NCI-H2227 treated with DMSO at 0.1 percent for 48 hours (cell line): ENCODE results near the gene GYPE.
"Not testable (repeated sequence)": the region's sequence is repeated elsewhere in the genome, so short reads cannot be mapped to it uniquely, and the experiment has no call there.

Experiments used
- DNase-seq: peaks from one replicate; lab custom pipeline; 2025; lab: John Stamatoyannopoulos, UW

GYPE gene

GRCh38 chr4:143870523-143871268 lies 34.7 kb downstream of the GYPE start:
- DNase-seq, result not testable (repeated sequence)

- not testable (repeated sequence) for DNase-seq
Measured at GRCh38 chr4:143869925-143870324, 35.4 kb downstream of the GYPE start.

GRCh38 chr4:143862716-143863115 lies 42.6 kb downstream of the GYPE start:
- DNase-seq, result not testable (repeated sequence)

- no peak for DNase-seq
Measured at GRCh38 chr4:143858456-143858855, 46.9 kb downstream of the GYPE start.

- not testable (repeated sequence) for DNase-seq
Measured at GRCh38 chr4:143857391-143858336, 47.7 kb downstream of the GYPE start.

GRCh38 chr4:143856017-143856557 lies 49.3 kb downstream of the GYPE start:
- not testable (repeated sequence) for DNase-seq

GRCh38 chr4:143854645-143855044 lies 50.7 kb downstream of the GYPE start:
- not testable (repeated sequence) for DNase-seq

GRCh38 chr4:143849296-143849695 lies 56.1 kb downstream of the GYPE start:
- not testable (repeated sequence) for DNase-seq

GRCh38 chr4:143843506-143843832 lies 61.9 kb downstream of the GYPE start:
- DNase-seq, result not testable (repeated sequence)

GRCh38 chr4:143842624-143843505 lies 62.5 kb downstream of the GYPE start:
- not testable (repeated sequence) for DNase-seq

GRCh38 chr4:143839413-143839812 lies 65.9 kb downstream of the GYPE start:
- not testable (repeated sequence) for DNase-seq

- not testable (repeated sequence) for DNase-seq
Measured at GRCh38 chr4:143834196-143834595, 71.2 kb downstream of the GYPE start.

GRCh38 chr4:143833676-143834075 lies 71.7 kb downstream of the GYPE start:
- DNase-seq, result not testable (repeated sequence)

- not testable (repeated sequence) for DNase-seq
Measured at GRCh38 chr4:143830576-143830975, 74.8 kb downstream of the GYPE start.

GRCh38 chr4:143829239-143829620 lies 76.1 kb downstream of the GYPE start:
- DNase-seq, result not testable (repeated sequence)
